HEK293 (cell line): ENCODE results near the gene SLC10A7.

Experiments used
- CTCF ChIA-PET: fragments of 350-600 bp; formaldehyde crosslinking; extraction: SDS; loops from one replicate; lab custom pipeline; 2021; ENCODE audit warnings: antibody characterized with exemption; lab: Yijun Ruan, JAX
- POLR2A ChIA-PET: fragments of 300-600 bp; formaldehyde crosslinking; extraction: SDS; loops from one replicate; lab custom pipeline; 2020; ENCODE audit warnings: antibody characterized with exemption, inconsistent platforms; lab: Yijun Ruan, JAX
- H3K27ac ChIP-seq: fragments of 200-500 bp; sonication (Bioruptor generic); 2 replicates; pipeline ENCODE4 v1.5.1; 2014; ENCODE audit warnings: low read depth, low read length, control low read depth, inconsistent platforms; ENCODE audit errors: extremely low read depth
- H3K36me3 ChIP-seq, 2 experiments: fragments of 200-500 bp in 1 of 2; sonication (Bioruptor generic) in 1 of 2; 1 replicate in 1 of 2; 2 replicates in 1 of 2; pipeline ENCODE4 v1.5.1; 2014 to 2017; ENCODE audit warnings: inconsistent platforms in 2 of 2, low read length in 2 of 2; ENCODE audit not compliant: control insufficient read depth in 2 of 2, insufficient read depth in 1 of 2
- H3K4me1 ChIP-seq: fragments of 200-500 bp; sonication (Bioruptor generic); 2 replicates; pipeline ENCODE4 v1.5.1; 2014; ENCODE audit warnings: mild to moderate bottlenecking, low read length, inconsistent platforms; ENCODE audit not compliant: control insufficient read depth, insufficient read depth
- H3K4me3 ChIP-seq: 2 replicates; pipeline ENCODE4 v1.5.1; 2011; ENCODE audit warnings: low read depth, mild to moderate bottlenecking, control low read depth, low read length, moderate library complexity
- H3K9me3 ChIP-seq: fragments of 200-500 bp; sonication (Bioruptor generic); 2 replicates; pipeline ENCODE4 v1.5.1; 2014; ENCODE audit warnings: low read depth, low read length, inconsistent platforms; ENCODE audit not compliant: control insufficient read depth, insufficient read depth
- ATF2 ChIP-seq: fragments of 450-650 bp; formaldehyde crosslinking; IDR thresholded peaks from 2 replicates; pipeline ENCODE4 v1.5.1; 2016; ENCODE audit warnings: missing biosample characterization, missing genetic modification characterization, low read depth
- ELK4 ChIP-seq: IDR thresholded peaks from 2 replicates; pipeline ENCODE4 v1.6.1; 2011; ENCODE audit warnings: mild to moderate bottlenecking, low read depth, low read length, borderline replicate concordance
- GLI4 ChIP-seq: fragments of 450-650 bp; formaldehyde crosslinking; IDR thresholded peaks from 2 replicates; pipeline ENCODE4 v1.5.1; 2016; ENCODE audit warnings: missing biosample characterization, missing genetic modification characterization
- GLIS1 ChIP-seq: fragments of 450-650 bp; formaldehyde crosslinking; IDR thresholded peaks from 2 replicates; pipeline ENCODE4 v1.5.1; 2016; ENCODE audit warnings: missing biosample characterization, missing genetic modification characterization
- HOXC10 ChIP-seq: sonication (generic); formaldehyde crosslinking; IDR thresholded peaks from 2 replicates; pipeline ENCODE4 v1.8.1; 2023; ENCODE audit warnings: mild to moderate bottlenecking, missing genetic modification reagents
- MYNN ChIP-seq: fragments of 450-650 bp; formaldehyde crosslinking; IDR thresholded peaks from 2 replicates; pipeline ENCODE4 v1.5.1; 2016; ENCODE audit warnings: missing biosample characterization, missing genetic modification characterization, borderline replicate concordance
- OVOL3 ChIP-seq: fragments of 450-650 bp; formaldehyde crosslinking; IDR thresholded peaks from 2 replicates; pipeline ENCODE4 v1.5.1; 2016; ENCODE audit warnings: missing biosample characterization, missing genetic modification characterization
- PRDM6 ChIP-seq: fragments of 450-650 bp; formaldehyde crosslinking; IDR thresholded peaks from 2 replicates; pipeline ENCODE4 v1.5.1; 2017; ENCODE audit warnings: missing biosample characterization, missing genetic modification characterization
- ZBTB7A ChIP-seq: fragments of 450-650 bp; formaldehyde crosslinking; IDR thresholded peaks from 2 replicates; pipeline ENCODE4 v1.5.1; 2016; ENCODE audit warnings: low read depth, missing biosample characterization, missing genetic modification characterization
- ZFP3 ChIP-seq: fragments of 450-650 bp; formaldehyde crosslinking; IDR thresholded peaks from 2 replicates; pipeline ENCODE4 v1.5.1; 2016; ENCODE audit warnings: low read depth, missing biosample characterization, missing genetic modification characterization
- ZNF121 ChIP-seq: fragments of 450-650 bp; formaldehyde crosslinking; IDR thresholded peaks from 2 replicates; pipeline ENCODE4 v1.5.1; 2016; ENCODE audit warnings: missing biosample characterization, missing genetic modification characterization
- ZNF155 ChIP-seq: fragments of 450-650 bp; formaldehyde crosslinking; IDR thresholded peaks from 2 replicates; pipeline ENCODE4 v1.5.1; 2016; ENCODE audit warnings: missing biosample characterization, missing genetic modification characterization
- ZNF211 ChIP-seq: fragments of 450-650 bp; formaldehyde crosslinking; IDR thresholded peaks from 2 replicates; pipeline ENCODE4 v1.5.1; 2016; ENCODE audit warnings: low read depth, missing biosample characterization, missing genetic modification characterization
- ZNF292 ChIP-seq: fragments of 450-650 bp; formaldehyde crosslinking; IDR thresholded peaks from 2 replicates; pipeline ENCODE4 v1.5.1; 2016; ENCODE audit warnings: low read depth, missing biosample characterization, missing genetic modification characterization, borderline replicate concordance
- ZNF391 ChIP-seq: fragments of 450-650 bp; formaldehyde crosslinking; IDR thresholded peaks from 2 replicates; pipeline ENCODE4 v1.5.1; 2016; ENCODE audit warnings: low read depth, missing biosample characterization, missing genetic modification characterization, borderline replicate concordance
- ZNF449 ChIP-seq: fragments of 450-650 bp; formaldehyde crosslinking; IDR thresholded peaks from 2 replicates; pipeline ENCODE4 v1.5.1; 2017; ENCODE audit warnings: missing biosample characterization, mild to moderate bottlenecking, missing genetic modification characterization, moderate library complexity
- ZNF473 ChIP-seq: fragments of 450-650 bp; formaldehyde crosslinking; IDR thresholded peaks from 2 replicates; pipeline ENCODE4 v1.5.1; 2017; ENCODE audit warnings: missing biosample characterization, missing genetic modification characterization
- ZNF514 ChIP-seq: fragments of 450-650 bp; formaldehyde crosslinking; IDR thresholded peaks from 2 replicates; pipeline ENCODE4 v1.5.1; 2016; ENCODE audit warnings: missing biosample characterization, missing genetic modification characterization
- ZNF645 ChIP-seq: fragments of 450-650 bp; formaldehyde crosslinking; IDR thresholded peaks from 2 replicates; pipeline ENCODE4; 2016; ENCODE audit warnings: missing biosample characterization, missing genetic modification characterization
- ZNF658 ChIP-seq: fragments of 450-650 bp; formaldehyde crosslinking; IDR thresholded peaks from 2 replicates; pipeline ENCODE4; 2016; ENCODE audit warnings: missing biosample characterization, missing genetic modification characterization
- ZNF768 ChIP-seq: fragments of 450-650 bp; formaldehyde crosslinking; IDR thresholded peaks from 2 replicates; pipeline ENCODE4 v1.5.1; 2018; ENCODE audit warnings: missing biosample characterization, mild to moderate bottlenecking, missing genetic modification characterization
- ZSCAN23 ChIP-seq: fragments of 450-650 bp; formaldehyde crosslinking; IDR thresholded peaks from 2 replicates; pipeline ENCODE4 v1.5.1; 2016; ENCODE audit warnings: missing biosample characterization, missing genetic modification characterization
- ZXDB ChIP-seq: fragments of 450-650 bp; formaldehyde crosslinking; IDR thresholded peaks from 2 replicates; pipeline ENCODE4 v1.5.1; 2016; ENCODE audit warnings: missing biosample characterization, missing genetic modification characterization

SLC10A7 gene

GRCh38 chr4:146407257-146407656 lies 114.5 kb downstream of the SLC10A7 start:
- Histone ChIP-seq H3K27ac (no peak overlapping the region), H3K36me3 (no peaks in the 10 kb centered on the region), H3K9me3 (no peaks in the 10 kb centered on the region), H3K4me1 (no peaks in the 10 kb centered on the region), H3K4me3 (no peak overlapping the region)
- ChIA-PET POLR2A (no interaction called here), CTCF (interaction anchor here (0.6 kb wide), 1 partner anchor 1937 kb away, joined by 3 read pairs; no protein-coding TSS in a partner anchor)
- TF ChIP-seq ZBTB7A: no peak
- TF ChIP-seq ZSCAN23: no peak
- TF ChIP-seq ZNF155 (tag by site-specific recombination): no peak
- no peak for TF ChIP-seq ZNF211 (tag by site-specific recombination)
- no peak for TF ChIP-seq ZNF473 (tag by site-specific recombination)
- TF ChIP-seq MYNN (tag by site-specific recombination): no peak
- TF ChIP-seq ZNF658 (tag by site-specific recombination): no peak
- TF ChIP-seq ZNF514: no peak
- TF ChIP-seq ELK4: no peak
- TF ChIP-seq ZXDB (tag by site-specific recombination): no peak
- TF ChIP-seq ZNF449: no peak
- TF ChIP-seq HOXC10 (CRISPR knock-in tag): no peak
- no peak for TF ChIP-seq ATF2 (tag by site-specific recombination)
- no peak for TF ChIP-seq PRDM6 (tag by site-specific recombination)
- no peak for TF ChIP-seq ZNF391 (tag by site-specific recombination)
- no peak for TF ChIP-seq ZNF768 (tag by site-specific recombination)
- TF ChIP-seq ZNF645 (tag by site-specific recombination): no peak

GRCh38 chr4:146401274-146401673 lies 120.5 kb downstream of the SLC10A7 start:
- POLR2A ChIA-PET: no interaction called here
- Histone ChIP-seq H3K9me3 (no peaks in the 10 kb centered on the region), H3K27ac (no peak overlapping the region), H3K36me3 (no peaks in the 10 kb centered on the region), H3K4me3 (no peak overlapping the region), H3K4me1 (no peaks in the 10 kb centered on the region)
- CTCF ChIA-PET: no interaction called here
- TF ChIP-seq ZNF121 (tag by site-specific recombination) (no peak), ELK4 (no peak), ZNF292 (tag by site-specific recombination) (no peak), GLIS1 (no peak), ZFP3 (tag by site-specific recombination) (no peak), GLI4 (tag by site-specific recombination) (no peak), OVOL3 (tag by site-specific recombination) (no peak)
